Vagina (tissue), 2 donors: ENCODE measurements around the gene LRRC9.
"Not testable (repeated sequence)": the region's sequence is repeated elsewhere in the genome, so short reads cannot be mapped to it uniquely, and the experiment has no call there.

Source experiments
- POLR2A ChIP-seq, 2 donors: fragments of 450-650 bp; IDR thresholded peaks; one replicate each; pipeline ENCODE4 v1.6.1; 2017; ENCODE audit warnings: antibody characterized with exemption in 2 of 2, mild to moderate bottlenecking in 2 of 2, moderate library complexity in 2 of 2
- POLR2AphosphoS5 ChIP-seq, 2 donors: sonication (generic); formaldehyde crosslinking; IDR thresholded peaks; one replicate each; pipeline ENCODE4 v1.9.0; 2017; ENCODE audit warnings: antibody characterized with exemption in 2 of 2, mild to moderate bottlenecking in 2 of 2, low read depth in 1 of 2; ENCODE audit not compliant: insufficient read depth in 1 of 2
- TF ChIP-seq, protein P1 (sequence below), 3 experiments: fragments of 450-650 bp in 2 of 3; fragments of 200-600 bp in 1 of 3; sonication (generic) in 1 of 3; IDR thresholded peaks; one replicate each; pipeline ENCODE4 v1.5.1; 2017 to 2019; ENCODE audit warnings: antibody characterized with exemption in 3 of 3, mild to moderate bottlenecking in 2 of 3, moderate library complexity in 2 of 3

DNA sequence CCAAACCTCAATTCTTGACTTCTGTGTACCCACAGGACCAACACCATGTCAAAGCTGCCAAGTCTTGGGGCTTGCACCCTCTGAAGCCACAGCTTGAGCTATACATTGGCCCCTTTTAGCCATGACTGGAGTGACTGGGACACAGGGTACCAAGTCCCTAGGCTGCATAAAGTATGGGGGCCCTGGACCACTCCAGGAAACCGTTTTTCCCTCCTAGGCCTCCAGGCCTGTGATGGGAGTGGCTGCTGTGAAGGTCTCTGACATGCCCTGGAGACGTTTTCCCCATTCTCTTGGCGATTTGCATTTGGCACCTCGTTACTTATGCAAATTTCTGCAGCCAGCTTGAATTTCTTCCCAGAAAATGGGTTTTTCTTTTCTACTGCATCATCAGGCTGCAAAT is 90.3 kb downstream of the LRRC9 start:
- TF ChIP-seq, protein P1, sequence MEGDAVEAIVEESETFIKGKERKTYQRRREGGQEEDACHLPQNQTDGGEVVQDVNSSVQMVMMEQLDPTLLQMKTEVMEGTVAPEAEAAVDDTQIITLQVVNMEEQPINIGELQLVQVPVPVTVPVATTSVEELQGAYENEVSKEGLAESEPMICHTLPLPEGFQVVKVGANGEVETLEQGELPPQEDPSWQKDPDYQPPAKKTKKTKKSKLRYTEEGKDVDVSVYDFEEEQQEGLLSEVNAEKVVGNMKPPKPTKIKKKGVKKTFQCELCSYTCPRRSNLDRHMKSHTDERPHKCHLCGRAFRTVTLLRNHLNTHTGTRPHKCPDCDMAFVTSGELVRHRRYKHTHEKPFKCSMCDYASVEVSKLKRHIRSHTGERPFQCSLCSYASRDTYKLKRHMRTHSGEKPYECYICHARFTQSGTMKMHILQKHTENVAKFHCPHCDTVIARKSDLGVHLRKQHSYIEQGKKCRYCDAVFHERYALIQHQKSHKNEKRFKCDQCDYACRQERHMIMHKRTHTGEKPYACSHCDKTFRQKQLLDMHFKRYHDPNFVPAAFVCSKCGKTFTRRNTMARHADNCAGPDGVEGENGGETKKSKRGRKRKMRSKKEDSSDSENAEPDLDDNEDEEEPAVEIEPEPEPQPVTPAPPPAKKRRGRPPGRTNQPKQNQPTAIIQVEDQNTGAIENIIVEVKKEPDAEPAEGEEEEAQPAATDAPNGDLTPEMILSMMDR (IDR thresholded peaks at IDR 0.05) = not testable (repeated sequence)
- TF ChIP-seq POLR2AphosphoS5 (IDR thresholded peaks at IDR 0.05; ENCODE audit: insufficient read depth in 1 of 2, low read depth in 1 of 2); POLR2A (IDR thresholded peaks at IDR 0.05): not testable (repeated sequence)
